ENCODE measurements around the gene TMEM61.
A peak's percentile ranks its signal among the peaks of the same experiment; 100 is the strongest.

Gene TMEM61

DNA sequence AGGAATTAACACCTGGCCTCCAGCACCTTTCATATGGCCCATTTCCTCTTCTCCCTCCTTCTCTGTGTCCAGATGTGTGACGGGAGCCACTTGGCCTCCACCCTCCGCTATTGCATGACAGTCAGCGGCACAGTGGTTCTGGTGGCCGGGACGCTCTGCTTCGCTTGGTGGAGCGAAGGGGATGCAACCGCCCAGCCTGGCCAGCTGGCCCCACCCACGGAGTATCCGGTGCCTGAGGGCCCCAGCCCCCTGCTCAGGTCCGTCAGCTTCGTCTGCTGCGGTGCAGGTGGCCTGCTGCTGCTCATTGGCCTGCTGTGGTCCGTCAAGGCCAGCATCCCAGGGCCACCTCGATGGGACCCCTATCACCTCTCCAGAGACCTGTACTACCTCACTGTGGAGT is 5.6 kb downstream of the TMEM61 start:
- no peak for DNase-seq

- DNase-seq = no peak
Measured at GRCh38 chr1:54986533-54986932, 6.1 kb downstream of the TMEM61 start.

GRCh38 chr1:54987427-54987826 is 7.0 kb downstream of the TMEM61 start:
- no peak for DNase-seq

GRCh38 chr1:54987919-54988705 is 7.7 kb downstream of the TMEM61 start:
- DNase-seq = no peak

DNA sequence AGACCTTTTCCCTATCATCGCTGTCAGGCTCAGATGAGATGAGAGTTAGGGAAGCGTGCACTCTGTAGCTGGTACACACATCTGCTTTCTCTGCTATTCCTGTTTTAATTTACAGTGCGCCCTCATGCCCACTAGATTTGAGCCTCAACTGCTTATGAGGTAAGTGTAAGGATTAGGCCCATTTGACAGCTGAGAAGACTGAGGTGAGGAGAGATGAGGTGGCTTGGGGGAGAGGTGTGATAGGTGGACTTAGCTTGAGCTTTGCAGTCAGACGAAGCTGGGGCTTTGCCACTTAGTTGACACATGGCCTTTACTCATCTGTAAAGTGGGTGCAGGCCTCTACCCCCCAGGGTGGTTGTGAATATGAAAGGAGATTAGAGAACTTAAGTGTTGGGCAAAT is 8.5 kb downstream of the TMEM61 start:
- no peak for DNase-seq

GRCh38 chr1:54989473-54989872 is 9.0 kb downstream of the TMEM61 start:
- DNase-seq = peak; percentile 37

DNA sequence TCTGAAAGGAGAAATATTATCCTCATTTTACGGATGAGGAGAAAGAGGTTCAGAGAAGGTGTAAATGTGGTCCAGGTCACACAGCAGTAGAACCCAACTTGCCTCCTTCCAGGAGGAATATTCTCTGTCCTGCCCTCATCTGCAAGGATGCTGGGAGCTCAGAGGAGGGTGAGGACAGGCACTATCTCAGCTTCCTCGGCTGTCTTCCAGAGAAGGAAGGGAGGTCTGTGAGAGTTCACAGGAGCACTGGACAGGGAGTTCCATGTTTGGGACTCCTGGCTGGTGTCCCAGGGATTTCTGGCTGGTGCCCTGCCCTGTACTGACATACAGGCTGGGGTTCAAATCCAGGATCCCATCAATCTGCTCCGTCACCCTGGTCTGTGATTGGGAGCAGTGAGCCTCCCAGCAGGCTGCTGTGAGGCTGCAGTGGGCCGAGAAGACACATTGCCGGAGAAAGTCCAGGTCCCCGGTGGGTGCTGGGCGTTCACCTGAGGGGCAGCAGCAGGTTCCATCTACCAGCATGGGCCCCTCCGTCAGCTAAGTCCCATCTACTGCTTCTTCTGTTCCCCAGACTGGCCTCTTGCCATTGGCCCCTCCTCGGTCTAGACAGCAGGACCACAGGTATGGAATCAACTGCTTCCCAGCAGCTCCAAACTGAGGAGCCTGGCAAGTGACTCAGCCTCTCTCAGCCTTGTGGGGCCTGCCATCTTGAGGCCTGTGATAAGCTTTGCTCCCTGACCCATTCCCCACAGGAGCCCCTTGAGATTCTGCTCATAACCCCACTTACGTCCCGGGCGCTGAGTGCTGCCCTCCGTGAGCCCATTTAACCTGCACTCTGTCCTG is 9.8 kb downstream of the TMEM61 start:
- no peak for DNase-seq

DNA sequence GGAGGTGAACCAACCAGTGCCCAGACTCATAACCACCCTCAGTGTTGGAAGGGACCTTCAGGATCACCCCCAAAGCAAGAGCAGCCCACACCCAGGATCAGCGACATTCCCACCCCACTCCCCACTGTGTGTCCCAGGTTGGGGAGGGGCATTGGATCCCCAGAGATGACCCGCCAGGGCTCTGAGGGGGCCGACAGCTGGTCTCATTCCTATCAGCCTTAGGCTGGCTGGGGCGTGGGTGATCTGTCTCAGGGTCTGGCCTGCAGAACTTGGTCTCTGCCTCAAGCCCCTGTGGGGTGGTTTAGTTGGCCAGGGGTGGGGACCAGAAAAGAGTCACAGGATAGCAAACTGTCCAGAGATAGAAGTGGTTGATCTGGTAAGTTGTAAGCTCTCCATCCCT is 10.5 kb downstream of the TMEM61 start:
- DNase-seq = no peak

DNA sequence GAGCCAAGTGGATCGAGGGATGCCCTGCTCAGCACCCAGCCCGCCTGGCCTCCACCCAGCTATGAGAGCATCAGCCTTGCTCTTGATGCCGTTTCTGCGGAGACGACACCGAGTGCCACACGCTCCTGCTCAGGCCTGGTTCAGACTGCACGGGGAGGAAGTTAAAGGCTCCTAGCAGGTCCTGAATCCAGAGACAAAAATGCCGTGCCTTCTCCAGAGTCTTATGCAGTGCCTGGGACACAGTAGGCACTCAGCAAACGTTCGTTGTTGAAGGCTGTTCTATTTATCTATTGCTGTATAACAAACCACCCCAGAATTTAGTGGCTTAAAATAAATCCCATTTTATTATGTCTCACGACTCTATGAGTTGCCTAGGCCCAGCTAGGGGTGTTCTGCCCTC is 11.5 kb downstream of the TMEM61 start:
- DNase-seq = no peak

- DNase-seq = no peak
Measured at GRCh38 chr1:54993140-54993539, 12.7 kb downstream of the TMEM61 start.

GRCh38 chr1:54994355-54994990 is 14.0 kb downstream of the TMEM61 start:
- DNase-seq = no peak

DNA sequence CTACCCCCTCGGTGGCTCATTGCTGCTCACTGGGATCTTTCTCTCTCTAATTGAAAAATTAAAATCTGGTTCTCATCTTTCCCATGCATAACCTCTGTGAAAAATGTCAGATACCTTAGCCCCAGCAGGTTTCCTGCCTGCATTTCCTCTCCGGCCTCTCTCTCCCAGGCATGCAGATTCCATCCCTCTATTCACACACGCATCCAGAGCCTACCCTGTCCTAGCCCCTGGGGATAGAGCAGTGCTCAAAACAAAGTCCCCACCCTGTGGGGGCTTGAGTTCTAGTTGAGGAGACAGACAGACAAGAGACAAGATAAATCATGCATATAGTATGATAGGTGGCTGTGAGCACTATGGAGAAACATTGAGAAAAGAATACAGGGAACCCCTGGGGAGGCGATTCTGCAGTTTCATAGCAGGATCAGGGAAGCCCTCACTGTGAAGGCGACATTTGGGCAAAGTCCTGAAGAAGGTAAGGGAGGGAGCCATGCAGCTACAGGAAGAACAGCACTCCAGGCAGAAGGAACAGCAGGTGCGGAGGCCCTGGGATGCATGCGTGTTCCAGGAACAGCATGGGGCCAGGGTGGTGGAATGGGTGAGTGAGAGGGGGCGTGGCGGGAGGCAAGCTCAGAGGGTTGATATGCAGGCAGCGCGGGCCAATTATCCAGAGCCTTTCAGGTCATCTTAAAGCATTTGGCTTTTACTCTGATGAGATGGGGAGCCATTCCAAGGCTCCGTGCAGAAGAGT is 14.8 kb downstream of the TMEM61 start:
- DNase-seq = no peak

- no peak for DNase-seq
Measured at GRCh38 chr1:54995835-54996234, 15.4 kb downstream of the TMEM61 start.

DNA sequence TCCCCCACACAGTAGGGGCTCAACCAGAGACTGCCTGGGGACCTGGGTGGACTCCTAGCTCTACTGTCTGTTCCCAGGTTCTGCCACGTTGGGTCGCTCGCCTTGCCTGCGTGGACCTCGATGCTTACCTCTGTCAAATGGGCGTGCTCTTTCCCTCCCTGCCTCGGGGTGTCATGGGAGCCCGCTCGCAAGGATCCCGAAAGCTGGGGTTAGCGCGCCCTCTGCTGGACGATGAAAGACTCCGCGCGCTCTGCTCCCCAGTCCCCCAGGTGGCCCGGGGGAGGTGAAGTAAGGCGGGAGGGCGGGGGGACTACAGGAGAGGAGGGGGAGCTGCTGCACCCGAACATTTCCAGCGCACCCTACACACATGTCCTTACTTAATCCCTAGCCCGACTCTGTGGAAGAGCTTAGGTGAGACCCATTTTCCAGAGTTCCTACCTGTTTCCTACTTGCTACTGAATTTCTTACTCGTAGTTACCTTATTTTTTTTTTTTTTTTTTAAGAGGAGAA is 16.0 kb downstream of the TMEM61 start:
- DNase-seq = peak; percentile 26

GRCh38 chr1:54996869-54997710 is 16.7 kb downstream of the TMEM61 start:
- DNase-seq = no peak

- DNase-seq = no peak
Measured at GRCh38 chr1:54997711-54997986, 17.2 kb downstream of the TMEM61 start.

GRCh38 chr1:54998100-54998499 is 17.7 kb downstream of the TMEM61 start:
- DNase-seq = no peak

GRCh38 chr1:54998677-54999076 is 18.2 kb downstream of the TMEM61 start, which contains the start of gene BSND:
Gene BSND, plus strand, starts transcription at chr1:54998933. Its CDS starts 254 bp downstream, at chr1:54999187.
- DNase-seq = no peak

DNA sequence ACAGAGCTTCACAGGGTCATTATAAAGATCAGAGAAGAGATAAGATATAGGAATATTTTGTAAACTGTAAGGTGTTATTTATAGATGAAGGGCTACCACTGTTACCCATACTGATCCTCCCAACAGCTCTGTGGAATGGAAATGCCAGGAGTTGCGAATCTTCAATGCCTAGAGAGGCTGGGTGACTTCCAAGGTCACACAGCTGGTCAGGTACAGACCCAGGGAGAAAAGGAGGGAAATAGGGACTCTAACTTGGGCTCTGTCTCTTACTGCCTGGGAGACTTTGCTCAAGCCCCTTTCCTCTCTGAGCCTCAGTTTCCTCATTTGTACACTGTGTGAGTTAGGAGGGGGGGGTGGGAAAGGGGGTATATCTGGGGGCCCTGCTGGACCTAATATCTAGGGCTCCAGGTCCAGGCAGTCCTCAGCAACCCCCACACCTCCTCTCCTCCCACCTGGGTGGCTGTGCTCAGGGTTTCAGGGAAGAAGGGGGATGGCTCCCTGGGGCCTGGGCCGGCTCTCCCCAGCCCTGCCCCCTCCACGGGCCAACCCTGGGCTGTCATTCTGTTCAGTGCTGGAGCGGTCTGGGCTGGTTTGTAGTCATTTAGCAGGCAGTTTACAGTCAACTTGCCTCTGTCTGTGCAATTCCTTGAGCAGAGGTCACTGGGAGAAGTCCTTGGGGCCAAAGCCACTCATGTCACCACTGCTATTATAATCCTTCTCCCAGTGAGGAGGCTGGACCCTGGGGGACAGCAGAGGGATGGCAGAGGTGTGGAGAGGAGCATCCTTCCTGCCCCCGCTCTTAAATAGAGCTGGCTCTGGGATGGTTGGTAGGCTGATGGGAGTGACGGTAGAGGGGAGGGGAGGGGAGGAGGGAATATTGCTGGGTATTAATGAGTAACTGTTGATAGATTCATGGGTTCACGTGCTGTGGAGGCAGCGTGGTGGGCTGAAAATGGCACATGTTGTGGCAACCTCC is 20.0 kb downstream of the TMEM61 start:
- no peak for DNase-seq

- no peak for DNase-seq
Measured at GRCh38 chr1:55001311-55001710, 20.9 kb downstream of the TMEM61 start.

DNA sequence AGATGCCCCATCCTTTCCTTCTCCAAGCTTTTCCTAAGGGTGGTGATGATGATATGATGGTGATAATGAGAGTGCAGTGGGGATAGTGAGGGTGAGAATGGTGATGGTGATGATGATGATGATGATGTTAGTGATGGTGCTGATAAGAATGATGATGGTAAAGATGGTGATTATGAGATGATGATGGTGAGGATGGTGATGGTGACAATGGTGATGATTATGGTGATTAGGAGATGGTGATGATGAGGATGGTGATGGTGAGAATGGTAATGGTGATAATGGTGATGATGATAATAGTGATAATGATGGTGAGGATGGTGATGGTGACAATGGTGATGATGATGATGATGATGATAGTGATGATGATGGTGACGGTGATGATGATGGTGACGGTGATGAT is 22.3 kb downstream of the TMEM61 start:
- no peak for DNase-seq
